ENCODE measurements around the gene LAD1. TPM values are rescaled to one million over a fixed set of nuclear protein-coding genes. Genes with fewer than 3 reads are reported as not detected.

Gene LAD1
- total and polyA plus RNA-seq, 2 experiments from 2014 or later: 63.5 to 64.2 TPM

GRCh38 chr1:201383647-201384405 is 15.3 kb downstream of the LAD1 start:
- Histone ChIP-seq H3K9me3 (ENCODE audit: low read depth) (no peaks in the 10 kb centered on the region), H3K27me3 (no peaks in the 10 kb centered on the region), H4K20me1 (ENCODE audit: insufficient read depth, poor library complexity, severe bottlenecking) (no peaks in the 10 kb centered on the region), H3K4me3 (no peak overlapping the region), H3K9me2 (replicated peaks; ENCODE audit: insufficient read depth) (no peaks in the 10 kb centered on the region), H2AFZ (no peak overlapping the region), H3K79me2 (no peaks in the 10 kb centered on the region), H3K27ac (peak overlapping the region; percentile 74), H3K36me3 (replicated peaks; ENCODE audit: insufficient read depth, low read depth) (no peaks in the 10 kb centered on the region), H3K4me1 (ENCODE audit: insufficient read depth) (peaks cover 16% of the 10 kb centered on the region), H3K4me2 (peak overlapping the region; percentile 24)
- TF ChIP-seq CTCF (IDR thresholded peaks at IDR 0.05; ENCODE audit: poor library complexity): no peak
- TF ChIP-seq EZH2 (IDR thresholded peaks at IDR 0.05; ENCODE audit: borderline replicate concordance): no peak
- no peak for TF ChIP-seq EZH2phosphoT487 (IDR thresholded peaks at IDR 0.05; ENCODE audit: low read depth, severe bottlenecking, unreplicated experiment)
- peak; percentile 72 for DNase-seq (ENCODE audit: low spot score)
- whole genome bisulfite sequencing (ENCODE audit: low lambda C conversion rate, missing lambda C conversion rate): 80% methylated on average over 4 of the region's 4 CpGs

- Histone ChIP-seq H3K9me3 (ENCODE audit: low read depth) (no peaks in the 10 kb centered on the region), H3K27ac (peak overlapping the region; percentile 29), H3K4me2 (no peak overlapping the region), H3K4me3 (no peak overlapping the region), H3K79me2 (no peaks in the 10 kb centered on the region), H4K20me1 (ENCODE audit: insufficient read depth, poor library complexity, severe bottlenecking) (no peaks in the 10 kb centered on the region), H3K4me1 (ENCODE audit: insufficient read depth) (peaks cover 33% of the 10 kb centered on the region), H2AFZ (no peak overlapping the region), H3K9me2 (replicated peaks; ENCODE audit: insufficient read depth) (no peaks in the 10 kb centered on the region), H3K36me3 (replicated peaks; ENCODE audit: insufficient read depth, low read depth) (no peaks in the 10 kb centered on the region), H3K27me3 (no peaks in the 10 kb centered on the region)
- TF ChIP-seq CTCF (IDR thresholded peaks at IDR 0.05; ENCODE audit: poor library complexity) (no peak), EZH2phosphoT487 (IDR thresholded peaks at IDR 0.05; ENCODE audit: low read depth, severe bottlenecking, unreplicated experiment) (no peak), EZH2 (IDR thresholded peaks at IDR 0.05; ENCODE audit: borderline replicate concordance) (no peak)
- DNase-seq (ENCODE audit: low spot score): no peak
- 75% methylated on average over 7 of the region's 7 CpGs for WGBS (ENCODE audit: low lambda C conversion rate, missing lambda C conversion rate)
These were observed 18.0 kb downstream of the LAD1 start for GRCh38 chr1:201381130-201381529.

GRCh38 chr1:201379733-201380242 is 19.3 kb downstream of the LAD1 start:
- WGBS (ENCODE audit: low lambda C conversion rate, missing lambda C conversion rate): 92% methylated on average over 9 of the region's 9 CpGs
- H4K20me1 ChIP-seq (ENCODE audit: insufficient read depth, poor library complexity, severe bottlenecking): no peaks in the 10 kb centered on the region
- H3K36me3 ChIP-seq (replicated peaks; ENCODE audit: insufficient read depth, low read depth): no peaks in the 10 kb centered on the region

More at GRCh38 chr1:201379733-201380242, 19.3 kb downstream of the LAD1 start:
- no peak overlapping the region for H3K4me2 ChIP-seq
- H3K9me2 ChIP-seq (replicated peaks; ENCODE audit: insufficient read depth): no peaks in the 10 kb centered on the region
- H3K27me3 ChIP-seq: no peaks in the 10 kb centered on the region
- H3K27ac ChIP-seq: no peak overlapping the region
- no peak overlapping the region for H3K4me3 ChIP-seq
- H3K79me2 ChIP-seq: no peaks in the 10 kb centered on the region
- no peak overlapping the region for H2AFZ ChIP-seq
- H3K9me3 ChIP-seq (ENCODE audit: low read depth): no peaks in the 10 kb centered on the region
- no peak for DNase-seq (ENCODE audit: low spot score)
- no peak for TF ChIP-seq EZH2 (IDR thresholded peaks at IDR 0.05; ENCODE audit: borderline replicate concordance)
- TF ChIP-seq EZH2phosphoT487 (IDR thresholded peaks at IDR 0.05; ENCODE audit: low read depth, severe bottlenecking, unreplicated experiment): no peak
- TF ChIP-seq CTCF (IDR thresholded peaks at IDR 0.05; ENCODE audit: poor library complexity): no peak
- H3K4me1 ChIP-seq (ENCODE audit: insufficient read depth): peaks cover 33% of the 10 kb centered on the region

Data from hepatocyte (in vitro differentiated cells).